H1 (cell line): Measurements from ENCODE around the gene KCTD7.
"Not testable (repeated sequence)": the region's sequence is repeated elsewhere in the genome, so short reads cannot be mapped to it uniquely, and the experiment has no call there.

Source experiments
- GABPA ChIP-seq: IDR thresholded peaks from 2 replicates; pipeline ENCODE4 v1.6.1; 2011; ENCODE audit warnings: mild to moderate bottlenecking, low read length, moderate library complexity, borderline replicate concordance; ENCODE audit not compliant: insufficient read depth
- JUN ChIP-seq: IDR thresholded peaks from 2 replicates; pipeline ENCODE4 v1.6.1; 2011; ENCODE audit warnings: low read depth, mild to moderate bottlenecking, improper control_type of control experiment, low read length
- POLR2A ChIP-seq, 2 experiments: IDR thresholded peaks; 1 replicate in 1 of 2; 2 replicates in 1 of 2; pipeline ENCODE4 v1.6.1; 2011; ENCODE audit warnings: low read depth in 2 of 2, low read length in 2 of 2, mild to moderate bottlenecking in 2 of 2; ENCODE audit errors: control extremely low read depth in 1 of 2
- RAD21 ChIP-seq, 2 experiments: IDR thresholded peaks in 1 of 2; conservative IDR thresholded peaks in 1 of 2; 2 replicates each; pipeline ENCODE4 v1.6.1; 2011; ENCODE audit warnings: low read depth in 2 of 2, low read length in 2 of 2, improper control_type of control experiment in 1 of 2, inconsistent platforms in 1 of 2, mild to moderate bottlenecking in 1 of 2, moderate library complexity in 1 of 2
- RXRA ChIP-seq: IDR thresholded peaks from 2 replicates; pipeline ENCODE4 v1.6.1; 2011; ENCODE audit warnings: low read depth, mild to moderate bottlenecking, low read length, moderate library complexity; ENCODE audit not compliant: insufficient read depth
- SAP30 ChIP-seq: fragments of 300-600 bp; sonication (generic); IDR thresholded peaks from 2 replicates; pipeline ENCODE4 v1.7.1; 2012; ENCODE audit warnings: low read length, moderate library complexity, mild to moderate bottlenecking, inconsistent platforms; ENCODE audit not compliant: insufficient read depth, insufficient replicate concordance
- SP2 ChIP-seq: IDR thresholded peaks from 2 replicates; pipeline ENCODE4 v1.6.1; 2012; ENCODE audit warnings: mild to moderate bottlenecking, low read length, inconsistent platforms
- TF ChIP-seq, protein P1 (sequence below), 3 experiments: IDR thresholded peaks; 1 replicate in 2 of 3; 2 replicates in 1 of 3; pipeline versions ENCODE4 v1.5.1 to v1.6.1; 2011; ENCODE audit warnings: low read length in 3 of 3, mild to moderate bottlenecking in 3 of 3, inconsistent platforms in 2 of 3, low read depth in 1 of 3, moderate library complexity in 1 of 3; ENCODE audit not compliant: insufficient read depth in 1 of 3; ENCODE audit errors: control extremely low read depth in 1 of 3
- TF ChIP-seq, protein P2 (sequence below): IDR thresholded peaks from 2 replicates; pipeline ENCODE4 v1.6.1; 2012; ENCODE audit warnings: inconsistent platforms
- TF ChIP-seq, protein P3 (sequence below): IDR thresholded peaks from 2 replicates; pipeline ENCODE4 v1.6.1; 2012; ENCODE audit warnings: inconsistent platforms

DNA sequence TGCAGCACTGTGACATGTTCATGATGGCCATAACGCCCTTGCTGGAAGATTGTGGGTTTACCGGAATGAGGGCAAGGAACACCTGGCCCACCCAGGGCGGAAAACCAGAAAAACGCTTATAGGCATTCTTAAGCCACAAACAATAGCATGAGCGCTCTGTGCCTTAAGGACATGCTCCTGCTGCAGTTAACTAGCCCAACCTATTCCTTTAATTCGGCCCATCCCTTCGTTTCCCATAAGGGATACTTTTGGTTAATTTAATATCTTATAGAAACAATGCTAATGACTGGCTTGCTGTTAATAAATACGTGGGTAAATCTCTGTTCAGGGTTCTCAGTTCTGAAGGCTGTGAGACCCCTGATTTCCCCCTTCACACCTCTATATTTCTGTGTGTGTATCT, 34.6 kb upstream of the KCTD7 start:
- TF ChIP-seq GABPA; RAD21 (IDR thresholded peaks at IDR 0.05 in 1 of 2, conservative IDR thresholded peaks at IDR 0.05 in 1 of 2; ENCODE audit: low read depth in 2 of 2, low read length in 2 of 2); RXRA; JUN; SP2; POLR2A (IDR thresholded peaks at IDR 0.05; ENCODE audit: control extremely low read depth in 1 of 2, low read depth in 2 of 2, low read length in 2 of 2); SAP30: not testable (repeated sequence)
- TF ChIP-seq, protein P1, sequence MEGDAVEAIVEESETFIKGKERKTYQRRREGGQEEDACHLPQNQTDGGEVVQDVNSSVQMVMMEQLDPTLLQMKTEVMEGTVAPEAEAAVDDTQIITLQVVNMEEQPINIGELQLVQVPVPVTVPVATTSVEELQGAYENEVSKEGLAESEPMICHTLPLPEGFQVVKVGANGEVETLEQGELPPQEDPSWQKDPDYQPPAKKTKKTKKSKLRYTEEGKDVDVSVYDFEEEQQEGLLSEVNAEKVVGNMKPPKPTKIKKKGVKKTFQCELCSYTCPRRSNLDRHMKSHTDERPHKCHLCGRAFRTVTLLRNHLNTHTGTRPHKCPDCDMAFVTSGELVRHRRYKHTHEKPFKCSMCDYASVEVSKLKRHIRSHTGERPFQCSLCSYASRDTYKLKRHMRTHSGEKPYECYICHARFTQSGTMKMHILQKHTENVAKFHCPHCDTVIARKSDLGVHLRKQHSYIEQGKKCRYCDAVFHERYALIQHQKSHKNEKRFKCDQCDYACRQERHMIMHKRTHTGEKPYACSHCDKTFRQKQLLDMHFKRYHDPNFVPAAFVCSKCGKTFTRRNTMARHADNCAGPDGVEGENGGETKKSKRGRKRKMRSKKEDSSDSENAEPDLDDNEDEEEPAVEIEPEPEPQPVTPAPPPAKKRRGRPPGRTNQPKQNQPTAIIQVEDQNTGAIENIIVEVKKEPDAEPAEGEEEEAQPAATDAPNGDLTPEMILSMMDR (IDR thresholded peaks at IDR 0.05; ENCODE audit: control extremely low read depth in 1 of 3, insufficient read depth in 1 of 3, low read depth in 1 of 3, low read length in 3 of 3) = not testable (repeated sequence)
- TF ChIP-seq, protein P2, sequence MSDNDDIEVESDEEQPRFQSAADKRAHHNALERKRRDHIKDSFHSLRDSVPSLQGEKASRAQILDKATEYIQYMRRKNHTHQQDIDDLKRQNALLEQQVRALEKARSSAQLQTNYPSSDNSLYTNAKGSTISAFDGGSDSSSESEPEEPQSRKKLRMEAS = not testable (repeated sequence)
- TF ChIP-seq, protein P3, sequence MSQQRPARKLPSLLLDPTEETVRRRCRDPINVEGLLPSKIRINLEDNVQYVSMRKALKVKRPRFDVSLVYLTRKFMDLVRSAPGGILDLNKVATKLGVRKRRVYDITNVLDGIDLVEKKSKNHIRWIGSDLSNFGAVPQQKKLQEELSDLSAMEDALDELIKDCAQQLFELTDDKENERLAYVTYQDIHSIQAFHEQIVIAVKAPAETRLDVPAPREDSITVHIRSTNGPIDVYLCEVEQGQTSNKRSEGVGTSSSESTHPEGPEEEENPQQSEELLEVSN = not testable (repeated sequence)
